NT2/D1 (cell line): ENCODE results near the gene C5orf46.

Experiments
- SUZ12 ChIP-seq: IDR thresholded peaks from 2 replicates; pipeline ENCODE4 v1.6.1; 2011; ENCODE audit not compliant: insufficient read length, insufficient read depth; ENCODE audit errors: extremely low read depth
- YY1 ChIP-seq: IDR thresholded peaks from 2 replicates; pipeline ENCODE4 v1.6.1; 2011; ENCODE audit not compliant: insufficient read length, insufficient read depth
- ZNF274 ChIP-seq: IDR thresholded peaks from 2 replicates; pipeline ENCODE4 v1.6.1; 2011; ENCODE audit warnings: mild to moderate bottlenecking, low read depth, low read length

GRCh38 chr5:147892696-147893296 is 13.5 kb downstream of the C5orf46 start:
- no peak for TF ChIP-seq YY1
- TF ChIP-seq SUZ12: no peak
- TF ChIP-seq ZNF274: no peak
